Measurements from ENCODE around the gene SLFN14.

DNA sequence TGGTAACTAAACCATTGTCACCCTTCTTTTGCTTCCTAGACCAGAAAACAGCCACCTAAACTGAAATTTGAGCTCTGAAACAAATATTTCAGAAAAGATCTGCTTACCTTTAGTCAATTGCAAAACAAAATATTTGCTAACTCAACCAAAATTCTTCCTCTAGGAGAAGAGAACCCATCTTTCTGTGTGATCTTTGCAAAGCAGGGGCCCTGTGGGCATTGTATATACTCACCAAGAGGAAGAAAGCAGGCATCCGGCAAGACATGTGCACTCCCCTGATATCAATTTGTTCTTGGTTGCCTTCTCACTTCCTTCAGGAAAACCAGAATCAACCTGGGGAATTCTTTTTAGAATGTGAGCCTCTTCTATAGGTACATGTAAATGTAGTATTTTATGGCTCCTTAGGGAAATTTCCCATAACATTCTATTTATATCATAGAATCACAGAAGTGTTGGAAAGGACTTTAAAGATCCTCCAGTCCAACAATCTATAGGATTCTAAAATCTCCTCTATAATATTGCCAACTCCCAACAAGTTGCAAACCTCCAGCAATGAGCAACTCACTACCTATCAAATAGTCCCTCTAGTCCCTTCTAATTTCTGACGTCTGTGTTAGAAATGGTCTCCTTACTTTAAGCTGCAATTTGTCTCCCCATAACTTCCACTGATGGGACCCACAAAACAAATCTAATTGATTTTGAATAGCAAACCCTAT is 966 bp downstream of the SLFN14 start:
- TF ChIP-seq, protein P1, sequence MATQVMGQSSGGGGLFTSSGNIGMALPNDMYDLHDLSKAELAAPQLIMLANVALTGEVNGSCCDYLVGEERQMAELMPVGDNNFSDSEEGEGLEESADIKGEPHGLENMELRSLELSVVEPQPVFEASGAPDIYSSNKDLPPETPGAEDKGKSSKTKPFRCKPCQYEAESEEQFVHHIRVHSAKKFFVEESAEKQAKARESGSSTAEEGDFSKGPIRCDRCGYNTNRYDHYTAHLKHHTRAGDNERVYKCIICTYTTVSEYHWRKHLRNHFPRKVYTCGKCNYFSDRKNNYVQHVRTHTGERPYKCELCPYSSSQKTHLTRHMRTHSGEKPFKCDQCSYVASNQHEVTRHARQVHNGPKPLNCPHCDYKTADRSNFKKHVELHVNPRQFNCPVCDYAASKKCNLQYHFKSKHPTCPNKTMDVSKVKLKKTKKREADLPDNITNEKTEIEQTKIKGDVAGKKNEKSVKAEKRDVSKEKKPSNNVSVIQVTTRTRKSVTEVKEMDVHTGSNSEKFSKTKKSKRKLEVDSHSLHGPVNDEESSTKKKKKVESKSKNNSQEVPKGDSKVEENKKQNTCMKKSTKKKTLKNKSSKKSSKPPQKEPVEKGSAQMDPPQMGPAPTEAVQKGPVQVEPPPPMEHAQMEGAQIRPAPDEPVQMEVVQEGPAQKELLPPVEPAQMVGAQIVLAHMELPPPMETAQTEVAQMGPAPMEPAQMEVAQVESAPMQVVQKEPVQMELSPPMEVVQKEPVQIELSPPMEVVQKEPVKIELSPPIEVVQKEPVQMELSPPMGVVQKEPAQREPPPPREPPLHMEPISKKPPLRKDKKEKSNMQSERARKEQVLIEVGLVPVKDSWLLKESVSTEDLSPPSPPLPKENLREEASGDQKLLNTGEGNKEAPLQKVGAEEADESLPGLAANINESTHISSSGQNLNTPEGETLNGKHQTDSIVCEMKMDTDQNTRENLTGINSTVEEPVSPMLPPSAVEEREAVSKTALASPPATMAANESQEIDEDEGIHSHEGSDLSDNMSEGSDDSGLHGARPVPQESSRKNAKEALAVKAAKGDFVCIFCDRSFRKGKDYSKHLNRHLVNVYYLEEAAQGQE (IDR thresholded peaks at IDR 0.05; ENCODE audit: unreplicated experiment), result no peak
- TF ChIP-seq, protein P2, sequence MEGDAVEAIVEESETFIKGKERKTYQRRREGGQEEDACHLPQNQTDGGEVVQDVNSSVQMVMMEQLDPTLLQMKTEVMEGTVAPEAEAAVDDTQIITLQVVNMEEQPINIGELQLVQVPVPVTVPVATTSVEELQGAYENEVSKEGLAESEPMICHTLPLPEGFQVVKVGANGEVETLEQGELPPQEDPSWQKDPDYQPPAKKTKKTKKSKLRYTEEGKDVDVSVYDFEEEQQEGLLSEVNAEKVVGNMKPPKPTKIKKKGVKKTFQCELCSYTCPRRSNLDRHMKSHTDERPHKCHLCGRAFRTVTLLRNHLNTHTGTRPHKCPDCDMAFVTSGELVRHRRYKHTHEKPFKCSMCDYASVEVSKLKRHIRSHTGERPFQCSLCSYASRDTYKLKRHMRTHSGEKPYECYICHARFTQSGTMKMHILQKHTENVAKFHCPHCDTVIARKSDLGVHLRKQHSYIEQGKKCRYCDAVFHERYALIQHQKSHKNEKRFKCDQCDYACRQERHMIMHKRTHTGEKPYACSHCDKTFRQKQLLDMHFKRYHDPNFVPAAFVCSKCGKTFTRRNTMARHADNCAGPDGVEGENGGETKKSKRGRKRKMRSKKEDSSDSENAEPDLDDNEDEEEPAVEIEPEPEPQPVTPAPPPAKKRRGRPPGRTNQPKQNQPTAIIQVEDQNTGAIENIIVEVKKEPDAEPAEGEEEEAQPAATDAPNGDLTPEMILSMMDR (conservative IDR thresholded peaks at IDR 0.05; ENCODE audit: low read depth in 2 of 2), result no peak
